Brain pericyte (primary cell): Measurements from ENCODE around the gene CASP7.
A peak's percentile ranks its signal among the peaks of the same experiment; 100 is the strongest.
"Not testable (repeated sequence)": the region's sequence is repeated elsewhere in the genome, so short reads cannot be mapped to it uniquely, and the experiment has no call there.

Experiments used
- DNase-seq: peaks from one replicate; pipeline ENCODE4 v3.0.0-alpha.2; 2012; ENCODE audit warnings: low read depth, low spot score

The CASP7 gene

GRCh38 chr10:113679463-113680189 is at the start of gene CASP7:
CASP7 (plus strand) TSS chr10:113679912; CDS start chr10:113697494, 17,582 bp downstream.
- peak; percentile 25 for DNase-seq

DNA sequence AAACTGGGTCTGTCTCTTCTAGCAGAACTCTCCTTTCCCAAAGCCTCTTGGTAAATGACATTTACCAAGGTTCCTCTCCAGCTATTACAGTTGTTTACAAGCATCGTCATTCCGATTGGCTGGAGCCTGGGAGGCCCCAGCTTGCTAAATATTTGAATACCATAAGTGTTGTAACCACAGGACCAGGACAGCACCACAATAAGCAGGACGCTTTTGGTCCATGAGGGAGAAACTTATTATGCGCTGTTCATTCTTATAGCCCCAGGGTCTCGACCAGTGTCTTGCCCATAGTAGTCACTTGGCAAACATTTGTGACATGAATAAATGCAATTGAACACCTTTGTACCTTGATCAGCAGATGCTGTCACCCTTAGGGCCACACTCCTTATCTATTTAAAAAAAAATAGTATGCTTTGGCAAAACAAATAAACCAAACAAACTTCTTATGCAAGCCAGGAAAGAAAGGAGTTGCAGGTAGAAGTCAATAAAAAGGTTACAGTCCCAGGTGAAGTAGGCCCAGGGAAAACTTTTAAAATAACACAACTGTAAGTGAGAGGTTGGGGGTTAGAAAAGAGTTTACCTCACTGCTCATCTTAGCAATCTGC is 48.7 kb upstream of the CASP7 start:
- DNase-seq, result no peak

DNA sequence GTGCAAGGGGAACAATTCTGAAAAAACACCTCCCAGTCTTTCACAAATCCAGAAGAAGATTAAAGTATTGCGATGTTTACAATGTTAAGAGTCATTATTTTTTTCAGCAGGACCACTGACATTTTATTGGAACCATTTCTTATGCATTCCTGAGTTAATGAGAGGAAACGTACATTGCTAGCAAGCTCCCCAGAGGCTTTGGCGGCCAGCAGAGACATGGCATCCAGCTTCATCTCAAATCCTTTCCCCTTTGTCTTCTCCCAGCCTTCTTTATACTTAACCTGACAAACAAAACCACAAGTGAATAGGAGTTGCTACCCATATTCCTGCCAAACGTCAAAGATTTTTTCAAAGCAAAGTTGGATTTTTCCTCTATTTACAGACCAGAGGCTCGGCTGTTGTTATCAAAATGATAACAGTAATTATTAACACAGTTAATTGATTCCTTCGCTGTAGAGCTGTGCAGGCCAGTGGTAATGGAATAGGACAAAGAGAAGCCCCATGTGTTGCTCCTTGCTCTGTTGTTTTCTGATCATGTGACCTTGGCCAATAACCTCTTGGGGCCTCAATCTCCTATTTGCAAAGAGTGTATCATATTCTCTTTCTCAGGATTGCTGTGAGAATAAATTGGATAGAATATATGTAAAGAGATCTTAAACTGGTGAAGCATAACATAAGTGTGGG is 47.9 kb upstream of the CASP7 start:
- no peak for DNase-seq

DNA sequence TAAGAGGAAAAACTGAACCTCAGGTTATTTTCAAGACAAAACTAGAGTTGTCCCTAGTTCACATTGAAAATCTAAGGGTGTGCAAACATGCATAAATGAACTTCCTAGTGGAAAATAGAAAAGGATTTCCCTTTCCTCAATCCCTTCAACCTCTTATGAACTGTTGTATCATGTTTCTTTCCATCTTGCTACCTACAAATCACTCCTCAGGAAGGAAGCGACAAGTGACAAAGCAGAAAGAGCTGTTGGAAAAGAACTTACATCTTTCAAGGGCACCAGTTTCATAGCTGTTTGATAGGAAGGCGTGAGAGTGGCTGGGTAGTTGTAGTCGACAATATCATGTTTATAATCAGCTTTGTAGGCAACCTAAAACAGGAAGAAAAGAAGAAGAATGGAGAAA is 39.7 kb upstream of the CASP7 start:
- DNase-seq, result no peak

DNA sequence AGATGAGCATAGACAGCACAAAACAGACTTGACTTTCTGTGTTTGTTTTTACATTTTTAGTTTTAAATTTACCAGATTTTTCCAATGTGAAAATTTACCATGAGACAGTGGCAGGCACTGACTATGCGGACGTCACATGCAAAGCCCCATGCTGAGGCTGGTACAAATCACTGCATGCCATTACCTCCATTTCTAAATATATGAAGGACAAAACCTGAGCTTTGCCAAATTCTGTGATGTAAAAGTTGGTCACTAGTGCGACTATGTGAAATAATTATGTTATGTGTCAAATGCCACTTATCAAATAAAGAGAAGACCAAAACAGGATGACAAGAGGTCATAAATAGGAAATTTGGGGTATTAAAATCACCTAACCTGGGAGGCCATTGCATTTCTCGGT is 38.0 kb upstream of the CASP7 start:
- DNase-seq, result no peak

DNA sequence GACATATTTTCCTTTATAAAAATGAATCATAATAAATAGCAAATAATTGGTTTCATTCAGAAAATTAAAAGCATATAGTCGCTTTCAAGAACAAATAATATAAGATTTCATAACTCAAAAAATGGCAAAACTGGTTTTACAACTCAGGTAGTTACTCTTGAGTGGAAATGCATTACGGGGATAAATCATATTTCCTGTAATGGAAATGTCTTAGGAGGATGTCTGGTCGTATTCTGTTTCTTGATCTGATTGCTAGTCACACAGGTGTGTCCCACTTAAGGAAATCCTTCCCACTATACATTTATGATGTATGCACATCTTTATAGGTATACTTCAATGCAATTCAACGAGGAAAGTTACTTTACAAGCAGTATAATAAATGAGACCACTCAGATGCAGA is 36.5 kb upstream of the CASP7 start:
- DNase-seq, result no peak

- DNase-seq, result no peak
These were observed 35.3 kb upstream of the CASP7 start for GRCh38 chr10:113644185-113645120.

DNA sequence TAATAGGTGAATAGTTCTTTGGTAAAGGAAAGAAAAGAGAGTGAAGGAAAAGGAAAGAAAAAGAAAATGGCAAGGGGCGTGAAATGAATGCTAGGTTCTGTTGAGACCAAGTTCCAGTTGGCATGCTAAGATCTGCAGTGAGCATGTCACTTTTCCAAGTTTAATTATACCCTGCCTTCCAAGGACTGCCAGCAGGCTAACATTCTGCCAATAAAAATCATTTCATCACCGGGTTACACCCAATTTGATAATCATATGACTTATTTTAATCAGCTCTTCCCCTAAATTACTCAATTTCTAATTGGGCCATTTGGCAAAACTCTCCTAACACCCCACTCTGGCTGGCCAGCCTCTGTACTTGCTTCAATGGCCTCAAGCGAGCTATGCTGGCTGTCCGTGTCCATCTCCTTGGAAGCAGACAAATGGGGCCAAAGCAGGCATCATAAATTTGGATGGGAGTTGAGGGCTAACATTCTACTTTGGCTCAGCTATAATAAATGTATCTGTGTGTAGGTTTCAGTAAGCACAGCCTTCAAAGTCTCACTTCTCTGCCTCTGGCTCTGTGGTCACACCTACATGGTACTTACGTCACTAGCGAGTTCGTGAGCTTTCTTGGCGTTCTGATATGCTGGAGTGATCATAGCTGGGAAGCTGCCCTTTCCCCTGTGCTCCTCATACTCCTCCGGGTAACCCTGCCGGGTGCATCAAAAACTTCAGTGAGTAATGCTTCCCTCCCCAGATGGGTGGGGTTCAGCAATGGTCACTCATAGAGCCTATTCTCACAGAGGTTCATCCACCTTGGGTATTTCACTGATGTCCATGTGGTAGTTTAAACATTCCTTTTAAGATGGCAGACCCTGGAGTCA is 33.1 kb upstream of the CASP7 start:
- DNase-seq, result no peak

DNA sequence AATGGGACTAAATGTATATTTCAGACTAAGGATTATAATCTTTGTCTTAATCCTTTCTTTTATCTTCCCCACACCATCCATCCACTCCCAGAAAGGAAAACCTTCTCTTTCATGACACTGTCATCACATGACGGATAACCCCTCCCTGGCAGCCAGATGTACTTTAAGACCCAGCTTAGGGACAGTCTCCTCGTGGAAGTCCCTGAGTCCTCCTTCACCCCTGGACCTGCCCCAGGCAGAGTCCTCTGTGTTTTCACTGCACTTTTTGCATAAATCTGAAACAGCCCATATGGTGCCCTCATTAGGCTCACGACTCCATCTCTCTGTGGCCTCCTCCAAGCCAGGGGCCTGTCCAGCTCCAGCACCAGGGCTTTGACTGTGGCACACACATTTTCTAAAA is 31.9 kb upstream of the CASP7 start:
- no peak for DNase-seq

DNA sequence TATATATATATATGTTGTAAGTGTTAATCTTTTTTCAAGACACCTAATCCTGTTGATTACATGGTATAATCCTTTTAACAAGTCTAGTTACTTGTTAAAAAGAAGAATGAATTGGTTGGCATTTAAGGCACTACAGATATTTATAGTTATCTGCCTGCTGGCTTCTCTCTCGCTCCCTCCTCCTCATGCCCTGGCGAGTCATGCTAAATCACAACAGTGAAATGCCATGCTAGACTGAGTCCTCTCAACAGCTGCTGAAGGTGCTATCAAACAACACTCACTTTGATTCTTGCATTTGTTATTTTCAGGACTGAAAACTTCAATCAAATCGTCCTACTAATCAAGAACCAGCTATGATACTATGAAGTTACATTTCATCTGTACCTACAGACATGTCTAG is 31.2 kb upstream of the CASP7 start:
- DNase-seq, result no peak

GRCh38 chr10:113650172-113650571 is 29.5 kb upstream of the CASP7 start:
- no peak for DNase-seq

GRCh38 chr10:113651021-113651420 is 28.7 kb upstream of the CASP7 start:
- no peak for DNase-seq

DNA sequence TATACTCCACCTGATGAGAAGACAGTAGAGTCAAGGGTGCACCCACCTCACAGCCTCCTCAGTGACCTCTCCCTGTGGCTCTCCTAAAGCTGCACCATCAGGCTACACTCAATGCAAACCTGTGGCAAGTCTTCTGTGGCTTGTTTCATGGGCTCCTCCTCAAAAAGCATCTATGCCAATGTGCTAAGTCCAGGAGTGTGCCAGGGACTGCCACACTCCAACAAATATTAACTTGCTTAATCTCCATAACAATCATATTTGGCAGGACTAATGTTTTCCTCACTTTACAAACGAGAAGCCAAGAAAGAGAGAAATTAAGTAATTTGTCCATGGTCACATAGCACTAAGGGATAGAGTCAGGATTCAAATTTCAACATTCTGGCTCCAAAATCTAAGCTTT is 27.8 kb upstream of the CASP7 start:
- no peak for DNase-seq

- not testable (repeated sequence) for DNase-seq
These were observed 27.3 kb upstream of the CASP7 start for GRCh38 chr10:113652456-113652855.

DNA sequence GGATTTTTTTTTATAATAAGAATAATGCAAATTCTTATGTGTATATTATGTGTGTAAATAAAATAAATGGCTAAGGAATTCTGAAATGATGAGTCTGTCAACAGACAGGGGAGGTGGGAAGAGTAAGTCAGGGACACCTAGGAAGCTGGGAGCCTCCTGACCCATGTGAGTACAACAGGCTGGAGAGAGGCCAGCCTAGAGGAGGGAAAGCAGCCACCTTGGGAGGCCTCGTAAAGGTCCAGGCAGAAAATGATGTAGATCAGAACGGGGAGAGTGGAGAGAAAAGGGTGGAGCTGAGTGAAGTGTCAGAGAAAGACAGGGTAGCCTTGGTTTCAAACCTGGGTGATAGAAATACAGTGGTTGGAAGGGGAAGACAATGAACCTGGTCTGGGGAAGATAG is 22.8 kb upstream of the CASP7 start:
- no peak for DNase-seq

- no peak for DNase-seq
These were observed 22.2 kb upstream of the CASP7 start for GRCh38 chr10:113657544-113657943.

- no peak for DNase-seq
These were observed 18.4 kb upstream of the CASP7 start for GRCh38 chr10:113661332-113661731.

- no peak for DNase-seq
These were observed 16.6 kb upstream of the CASP7 start for GRCh38 chr10:113663142-113663541.

DNA sequence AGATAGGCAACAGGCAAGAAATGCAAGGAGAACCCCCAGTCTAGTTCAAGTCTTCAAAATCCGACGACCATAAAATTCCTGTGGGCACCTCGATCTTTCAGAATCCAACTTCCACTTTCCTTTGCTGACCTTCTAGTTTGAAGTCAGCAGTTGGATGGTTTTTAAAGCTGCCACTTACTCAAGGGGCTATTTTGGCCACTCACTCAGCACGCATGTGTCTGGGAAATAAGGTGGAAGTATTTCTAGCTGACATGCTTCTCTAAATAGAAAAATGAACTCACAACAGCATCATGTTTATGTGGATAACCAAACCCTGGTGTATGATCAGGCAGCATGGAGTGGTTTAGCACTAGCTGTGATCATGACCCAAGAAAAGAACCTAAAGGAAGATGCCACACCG is 15.8 kb upstream of the CASP7 start, which contains the start of gene NRAP:
NRAP (minus strand) TSS at position 134 of the 400 bp plus-strand sequence. CDS start 159 bp downstream, outside the sequence.
- no peak for DNase-seq

DNA sequence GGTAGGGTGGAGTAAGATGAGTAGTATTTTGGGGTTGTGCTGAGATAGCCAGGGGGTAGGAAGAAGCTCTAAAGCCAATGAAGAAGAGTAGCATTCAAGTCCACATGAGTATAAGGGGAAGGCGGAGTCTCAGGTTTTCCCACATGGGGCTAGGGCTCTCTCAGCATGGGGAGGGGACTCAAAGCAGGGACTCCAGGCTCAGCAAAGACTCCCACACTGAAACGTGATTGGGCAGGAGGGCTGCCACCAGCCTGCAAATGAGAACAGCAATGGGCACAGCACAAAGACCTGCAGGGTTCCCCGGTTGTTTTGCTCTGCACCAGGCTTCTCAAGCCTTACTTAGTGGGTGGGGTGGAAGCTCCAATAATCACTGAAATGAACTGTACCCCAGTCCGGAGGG is 14.4 kb upstream of the CASP7 start:
- DNase-seq, result no peak
